Lower leg skin (tissue), 4 donors: ENCODE data around the gene CD163. TPM values are rescaled to one million over a fixed set of nuclear protein-coding genes. Genes with fewer than 3 reads are reported as not detected.

Experiments
- DNase-seq, 2 donors: peaks; one replicate each; pipeline ENCODE4 v3.0.0-alpha.2; 2019; ENCODE audit warnings: low spot score in 2 of 2
- H3K4me3 ChIP-seq: fragments of 200-600 bp; sonication (generic); 2 replicates; pipeline ENCODE4 v1.5.1; 2017; ENCODE audit warnings: mild to moderate bottlenecking, low read depth; ENCODE audit not compliant: poor library complexity, severe bottlenecking
- POLR2A ChIP-seq, 2 donors: fragments of 450-650 bp; IDR thresholded peaks; one replicate each; pipeline ENCODE4 v1.6.1; 2016 to 2017; ENCODE audit warnings: antibody characterized with exemption in 2 of 2, mild to moderate bottlenecking in 1 of 2, moderate library complexity in 1 of 2
- WGBS, 2 donors: methylation state at CpG; one replicate each; pipeline ENCODE4 v1.1.5; 2018; 5-methylcytosine and 5-hydroxymethylcytosine counted together
- intact Hi-C: fragments of 100-400 bp; cut with DNase I; formaldehyde crosslinking; loops from one replicate; pipeline ENCODE4 v1.15.0; 2023; ENCODE audit warnings: low total_unique reads
- total RNA-seq, 4 donors: library from RNA; depleted of rRNA; stranded (reverse); fragments of >200 nt; gene quantifications; one replicate each; pipeline ENCODE4 v1.1.0, GENCODE V29; 2016
- TF ChIP-seq, protein P1 (sequence below), 3 donors: fragments of 450-650 bp; IDR thresholded peaks; one replicate each; pipeline ENCODE4 v1.5.1; 2016; ENCODE audit warnings: antibody characterized with exemption in 3 of 3, mild to moderate bottlenecking in 3 of 3, moderate library complexity in 2 of 3

Gene CD163
- total RNA-seq, 4 donors from 2014 or later, result 13.3 to 64.0 (median 37.6) TPM

- intact Hi-C loops, result no loop called here
- no peak overlapping the region for H3K4me3 ChIP-seq
- no peak for DNase-seq
- no peak for TF ChIP-seq POLR2A (IDR thresholded peaks at IDR 0.05)
- TF ChIP-seq, protein P1, sequence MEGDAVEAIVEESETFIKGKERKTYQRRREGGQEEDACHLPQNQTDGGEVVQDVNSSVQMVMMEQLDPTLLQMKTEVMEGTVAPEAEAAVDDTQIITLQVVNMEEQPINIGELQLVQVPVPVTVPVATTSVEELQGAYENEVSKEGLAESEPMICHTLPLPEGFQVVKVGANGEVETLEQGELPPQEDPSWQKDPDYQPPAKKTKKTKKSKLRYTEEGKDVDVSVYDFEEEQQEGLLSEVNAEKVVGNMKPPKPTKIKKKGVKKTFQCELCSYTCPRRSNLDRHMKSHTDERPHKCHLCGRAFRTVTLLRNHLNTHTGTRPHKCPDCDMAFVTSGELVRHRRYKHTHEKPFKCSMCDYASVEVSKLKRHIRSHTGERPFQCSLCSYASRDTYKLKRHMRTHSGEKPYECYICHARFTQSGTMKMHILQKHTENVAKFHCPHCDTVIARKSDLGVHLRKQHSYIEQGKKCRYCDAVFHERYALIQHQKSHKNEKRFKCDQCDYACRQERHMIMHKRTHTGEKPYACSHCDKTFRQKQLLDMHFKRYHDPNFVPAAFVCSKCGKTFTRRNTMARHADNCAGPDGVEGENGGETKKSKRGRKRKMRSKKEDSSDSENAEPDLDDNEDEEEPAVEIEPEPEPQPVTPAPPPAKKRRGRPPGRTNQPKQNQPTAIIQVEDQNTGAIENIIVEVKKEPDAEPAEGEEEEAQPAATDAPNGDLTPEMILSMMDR (IDR thresholded peaks at IDR 0.05), result no peak
Observed at GRCh38 chr12:7434670-7435069, 68.9 kb downstream of the CD163 start.

- intact Hi-C loops, result no loop called here
- no peak overlapping the region for H3K4me3 ChIP-seq
- no peak for TF ChIP-seq POLR2A (IDR thresholded peaks at IDR 0.05)
- TF ChIP-seq, protein P1 (IDR thresholded peaks at IDR 0.05), result no peak
- 58 to 63% methylated on average over 6 of the region's 6 CpGs for WGBS, 2 donors
- no peak for DNase-seq
Observed at GRCh38 chr12:7433276-7433822, 70.2 kb downstream of the CD163 start.

GRCh38 chr12:7431993-7432685 is 71.4 kb downstream of the CD163 start:
- no peak overlapping the region for H3K4me3 ChIP-seq
- intact Hi-C loops, result no loop called here
- WGBS, 2 donors, result 79% methylated on average over 5 of the region's 5 CpGs
- TF ChIP-seq POLR2A (IDR thresholded peaks at IDR 0.05), result no peak
- TF ChIP-seq, protein P1 (IDR thresholded peaks at IDR 0.05), result no peak
- DNase-seq, result no peak

Other genes with a start within 250 kb of the CD163 start
- under 1 TPM in 1 of 4 donors, not detected in 3; 0.10 TPM for gene ACSM4, start 199.7 kb downstream of the CD163 start, total RNA-seq
- 1 to 10 TPM in 1 of 4 donors, under 1 TPM in 3; 0.11 to 1.6 (median 0.34) TPM for gene CD163L1, start 59.6 kb downstream of the CD163 start, total RNA-seq
- gene APOBEC1, start 162.1 kb upstream of the CD163 start, total RNA-seq, result not detected
- not detected for gene GDF3, start 192.0 kb upstream of the CD163 start, total RNA-seq
- gene DPPA3, start 207.7 kb upstream of the CD163 start, total RNA-seq, result not detected
- gene CLEC4C, start 243.6 kb upstream of the CD163 start, total RNA-seq, result not detected